ENCODE results near the gene NEDD8. TPM values are rescaled to one million over a fixed set of nuclear protein-coding genes. Genes with fewer than 3 reads are reported as not detected.
A peak's percentile ranks its signal among the peaks of the same experiment; 100 is the strongest.
"Not testable (repeated sequence)": the region's sequence is repeated elsewhere in the genome, so short reads cannot be mapped to it uniquely, and the experiment has no call there.

Gene NEDD8
- total RNA-seq, 2 experiments from 2014 or later = 187 to 217 TPM

DNA sequence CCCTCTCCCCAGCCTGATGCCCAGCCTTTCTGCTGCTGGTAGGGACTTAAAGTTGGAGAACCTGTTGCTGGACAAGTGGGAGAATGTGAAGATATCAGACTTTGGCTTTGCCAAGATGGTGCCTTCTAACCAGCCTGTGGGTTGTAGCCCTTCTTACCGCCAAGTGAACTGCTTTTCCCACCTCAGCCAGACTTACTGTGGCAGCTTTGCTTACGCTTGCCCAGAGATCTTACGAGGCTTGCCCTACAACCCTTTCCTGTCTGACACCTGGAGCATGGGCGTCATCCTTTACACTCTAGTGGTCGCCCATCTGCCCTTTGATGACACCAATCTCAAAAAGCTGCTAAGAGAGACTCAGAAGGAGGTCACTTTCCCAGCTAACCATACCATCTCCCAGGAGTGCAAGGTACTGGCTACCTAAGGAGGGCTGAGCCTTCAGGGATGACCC is 25.0 kb downstream of the NEDD8 start:
- Mint-ChIP-seq H3K36me3 (ENCODE audit: low read depth) (peaks cover 80% of the 10 kb centered on the region), H3K4me1 (peaks cover 30% of the 10 kb centered on the region), H3K27ac (peak overlapping the region; percentile 13), H3K4me3 (no peak overlapping the region), H3K9me3 (ENCODE audit: low read depth) (peaks cover 7% of the 10 kb centered on the region), H3K27me3 (no peaks in the 10 kb centered on the region)
- ChIA-PET POLR2A (no interaction called here), CTCF (interaction anchor here (0.5 to 0.8 kb wide), 5 partner anchors 9 to 102 kb away, joined by 3 read pairs; partner anchors contain the start of genes DHRS1, MDP1 and NOP9)
- DNase-seq = no peak
- intact Hi-C loops (cut with DNase I, micrococcal nuclease) = no loop called here
- no peak for ATAC-seq

GRCh38 chr14:24206260-24207103 is 25.7 kb downstream of the NEDD8 start:
- intact Hi-C loops (cut with DNase I, micrococcal nuclease) = no loop called here
- Mint-ChIP-seq H3K9me3 (ENCODE audit: low read depth) (peaks cover 11% of the 10 kb centered on the region), H3K27ac (peak overlapping the region; percentile 16), H3K36me3 (ENCODE audit: low read depth) (peaks cover 82% of the 10 kb centered on the region), H3K4me3 (no peak overlapping the region), H3K27me3 (no peaks in the 10 kb centered on the region), H3K4me1 (peaks cover 25% of the 10 kb centered on the region)
- POLR2A ChIA-PET = no interaction called here
- ATAC-seq = no peak
- CTCF ChIA-PET = interaction anchor here (0.6 to 1.3 kb wide), 5 partner anchors 9 to 93 kb away, joined by 3 read pairs; partner anchors contain the start of genes DHRS1, IPO4, MDP1 and NOP9
- DNase-seq = no peak

DNA sequence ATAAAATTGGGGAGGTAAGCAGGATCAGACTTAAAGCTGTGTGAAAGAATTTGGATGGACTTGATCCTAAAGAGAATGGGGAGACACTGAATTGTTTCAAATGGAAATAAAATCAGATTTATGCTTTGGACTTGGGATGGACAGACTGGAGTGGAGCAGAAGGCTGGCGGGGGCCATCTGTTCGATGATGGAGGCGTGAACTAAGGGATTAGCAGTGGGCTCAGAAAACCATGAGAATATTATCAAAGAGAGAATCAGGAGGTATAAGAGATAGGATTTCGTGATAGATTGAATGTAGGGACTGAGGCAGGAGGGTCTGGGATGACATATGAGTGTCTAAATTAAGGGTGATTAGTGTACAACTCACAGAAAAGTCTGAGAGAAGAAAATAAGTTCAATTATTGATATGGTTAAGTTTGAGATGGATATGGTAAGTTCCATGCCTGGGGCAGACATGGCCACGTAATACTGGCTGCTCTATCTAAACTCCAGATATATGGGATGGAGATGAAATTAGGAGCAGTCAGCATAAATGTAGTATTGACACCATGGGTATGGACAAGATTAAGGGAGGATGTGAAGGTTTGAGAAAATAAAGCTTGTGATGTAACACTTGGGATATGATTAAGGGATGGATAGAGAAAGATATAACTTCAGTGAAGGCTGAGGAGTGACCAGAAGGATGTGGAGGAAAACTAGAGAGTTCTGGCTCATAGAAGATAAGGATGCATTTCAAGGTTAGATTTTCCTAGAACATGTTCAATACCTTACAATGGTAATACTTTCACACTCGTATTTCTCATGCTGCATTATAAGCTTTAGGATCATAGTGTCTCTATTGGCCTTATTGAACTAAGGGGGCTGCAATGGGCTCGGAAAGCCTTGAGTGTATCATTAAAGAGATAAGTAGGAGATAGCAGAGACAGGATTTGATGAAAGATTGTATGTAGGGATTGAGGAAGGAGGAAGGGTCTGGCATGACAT is 27.7 kb downstream of the NEDD8 start:
- CTCF ChIA-PET = interaction anchor here (0.6 to 1.3 kb wide), 4 partner anchors 15 to 67 kb away, joined by 3 read pairs; partner anchors contain the start of genes IPO4 and RABGGTA

DNA sequence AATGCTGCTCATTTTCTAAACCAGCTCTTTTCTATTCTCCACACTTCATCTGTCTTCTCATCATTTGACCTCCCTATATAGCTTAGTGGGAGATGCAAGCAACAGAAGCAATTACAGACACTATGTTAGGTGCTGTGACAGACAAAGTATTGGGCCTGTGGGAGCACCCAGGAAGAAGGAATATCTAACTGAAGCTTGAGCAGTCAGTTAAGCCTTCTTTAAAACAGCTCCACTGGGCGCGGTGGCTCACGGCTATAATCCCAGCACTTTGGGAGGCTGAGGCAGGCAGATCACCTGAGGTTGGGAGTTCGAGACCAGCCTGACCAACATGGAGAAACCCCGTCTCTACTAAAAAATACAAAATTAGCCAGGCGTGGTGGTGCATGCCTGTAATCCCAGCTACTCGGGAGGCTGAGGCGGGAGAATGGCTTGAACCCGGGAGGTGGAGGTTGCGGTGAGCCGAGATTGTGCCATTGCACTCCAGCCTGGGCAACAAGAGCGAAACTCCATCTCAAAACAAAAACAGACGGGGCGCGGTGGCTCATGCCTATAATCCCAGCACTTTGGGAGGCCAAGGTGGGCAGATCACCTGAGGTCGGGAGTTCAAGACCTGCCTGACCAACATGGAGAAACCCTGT is 28.8 kb downstream of the NEDD8 start:
- POLR2A ChIA-PET; H3K27ac Mint-ChIP-seq; H3K27me3 Mint-ChIP-seq; DNase-seq; intact Hi-C loops (cut with DNase I, micrococcal nuclease); ATAC-seq; H3K4me3 Mint-ChIP-seq: not testable (repeated sequence)
- H3K9me3 Mint-ChIP-seq (ENCODE audit: low read depth) = peaks cover 15% of the 10 kb centered on the region
- H3K4me1 Mint-ChIP-seq = peaks cover 26% of the 10 kb centered on the region
- CTCF ChIA-PET = interaction anchor here (0.6 to 0.7 kb wide), 2 partner anchors 32 to 117 kb away, joined by 3 read pairs; no protein-coding TSS in a partner anchor
- H3K36me3 Mint-ChIP-seq (ENCODE audit: low read depth) = peaks cover 87% of the 10 kb centered on the region

More for the DNA sequence above, 27.7 kb downstream of the NEDD8 start:
- peaks cover 83% of the 10 kb centered on the region for H3K36me3 Mint-ChIP-seq (ENCODE audit: low read depth)
- no peaks in the 10 kb centered on the region for H3K27me3 Mint-ChIP-seq
- ATAC-seq (no peak), DNase-seq (no peak)
- intact Hi-C loops (cut with DNase I, micrococcal nuclease) = no loop called here
- no peak overlapping the region for H3K4me3 Mint-ChIP-seq
- no peak overlapping the region for H3K27ac Mint-ChIP-seq
- POLR2A ChIA-PET = no interaction called here
- peaks cover 14% of the 10 kb centered on the region for H3K9me3 Mint-ChIP-seq (ENCODE audit: low read depth)
- peaks cover 17% of the 10 kb centered on the region for H3K4me1 Mint-ChIP-seq

- ATAC-seq; intact Hi-C loops (cut with DNase I, micrococcal nuclease); H3K4me3 Mint-ChIP-seq; POLR2A ChIA-PET; DNase-seq; H3K27me3 Mint-ChIP-seq; H3K27ac Mint-ChIP-seq; CTCF ChIA-PET: not testable (repeated sequence)
- H3K4me1 Mint-ChIP-seq = peaks cover 29% of the 10 kb centered on the region
- peaks cover 80% of the 10 kb centered on the region for H3K36me3 Mint-ChIP-seq (ENCODE audit: low read depth)
- peaks cover 15% of the 10 kb centered on the region for H3K9me3 Mint-ChIP-seq (ENCODE audit: low read depth)
These were observed 29.6 kb downstream of the NEDD8 start for GRCh38 chr14:24202538-24202937.

DNA sequence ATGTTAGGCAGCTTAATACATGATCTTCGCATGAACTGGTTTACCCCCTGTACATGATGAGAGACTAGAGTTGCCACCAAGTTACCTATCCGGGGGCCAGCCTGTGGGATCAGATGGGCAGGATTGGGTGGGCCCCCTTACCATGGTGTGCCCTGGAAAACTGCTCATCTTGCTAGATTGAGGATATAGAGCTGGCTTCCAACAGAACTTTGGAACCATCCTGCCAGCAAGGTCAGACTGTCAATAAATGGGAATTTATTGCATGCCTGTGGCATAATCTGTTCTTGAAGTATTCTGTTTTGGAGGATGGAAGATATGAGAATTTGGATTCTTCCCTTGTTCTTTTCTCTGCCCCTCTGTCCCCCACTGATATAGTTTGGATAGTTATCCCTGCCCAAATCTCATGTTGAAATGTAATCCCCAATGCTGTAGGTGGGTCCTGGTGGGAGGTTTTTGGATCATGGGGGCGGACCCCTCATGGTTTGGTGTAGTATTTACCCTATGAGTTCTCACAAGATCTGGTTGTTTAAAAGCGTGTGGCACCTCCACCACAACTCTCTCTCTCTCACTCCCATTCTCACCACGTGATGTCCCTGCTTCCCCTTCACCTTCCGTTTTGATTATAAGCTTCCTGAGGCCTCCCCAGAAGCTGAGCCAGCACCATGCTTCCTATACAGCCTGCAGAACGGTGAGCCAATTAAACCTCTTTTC is 33.2 kb downstream of the NEDD8 start:
- intact Hi-C loops (cut with DNase I, micrococcal nuclease) = no loop called here
- H3K36me3 Mint-ChIP-seq (ENCODE audit: low read depth) = peaks cover 62% of the 10 kb centered on the region
- H3K9me3 Mint-ChIP-seq (ENCODE audit: low read depth) = peaks cover 15% of the 10 kb centered on the region
- ATAC-seq (no peak), DNase-seq (no peak)
- ChIA-PET CTCF (no interaction called here), POLR2A (no interaction called here)
- H3K4me3 Mint-ChIP-seq = no peak overlapping the region
- H3K4me1 Mint-ChIP-seq = peaks cover 40% of the 10 kb centered on the region
- H3K27me3 Mint-ChIP-seq = no peaks in the 10 kb centered on the region
- H3K27ac Mint-ChIP-seq = peak overlapping the region; percentile 58

DNA sequence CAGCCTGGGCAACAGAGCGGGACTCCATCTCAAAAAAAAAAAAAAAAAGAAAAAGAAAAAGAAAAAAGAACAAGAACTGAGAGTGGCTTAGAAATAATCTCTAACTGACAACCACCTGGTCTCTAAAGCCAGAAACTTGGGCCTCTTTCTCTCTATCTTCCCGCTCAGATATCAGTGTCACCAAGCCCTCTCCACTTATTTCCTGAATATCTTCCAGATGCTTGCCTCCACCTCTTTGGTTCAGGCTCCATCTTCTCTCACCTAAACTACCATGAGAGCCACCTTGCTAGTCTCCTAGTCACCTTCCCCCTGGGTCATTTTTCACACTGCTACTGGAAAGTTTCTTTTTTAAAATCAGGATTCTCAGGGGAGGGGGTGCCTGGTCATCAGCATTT is 35.1 kb downstream of the NEDD8 start:
- intact Hi-C loops (cut with DNase I, micrococcal nuclease) = no loop called here
- ChIA-PET CTCF (interaction anchor here (0.6 to 2.8 kb wide), 3 partner anchors 9 to 111 kb away, joined by 3 to 13 read pairs (median 3); partner anchors contain the start of gene CIDEB), POLR2A (interaction anchor here (0.7 kb wide), 2 partner anchors 8 to 45 kb away, joined by 3 to 5 read pairs; partner anchors contain the start of genes IPO4 and TINF2)
- ATAC-seq = no peak
- peak overlapping the region; percentile 84 for H3K27ac Mint-ChIP-seq
- no peaks in the 10 kb centered on the region for H3K27me3 Mint-ChIP-seq
- peaks cover 54% of the 10 kb centered on the region for H3K36me3 Mint-ChIP-seq (ENCODE audit: low read depth)
- H3K4me1 Mint-ChIP-seq = peaks cover 50% of the 10 kb centered on the region
- H3K9me3 Mint-ChIP-seq (ENCODE audit: low read depth) = peaks cover 7% of the 10 kb centered on the region
- peak overlapping the region; percentile 90 for H3K4me3 Mint-ChIP-seq
- DNase-seq = no peak

- peak; percentile 3 for ATAC-seq
- ChIA-PET POLR2A (interaction anchor here (0.7 to 2.5 kb wide), 9 partner anchors 8 to 81 kb away, joined by 3 to 13 read pairs (median 6); partner anchors contain the start of genes CHMP4A, DCAF11, EMC9 and IPO4), CTCF (interaction anchor here (0.6 to 2.8 kb wide), 14 partner anchors 15 to 241 kb away, joined by 3 to 13 read pairs (median 4); partner anchors contain the start of genes CHMP4A, CIDEB, IRF9 and MDP1)
- DNase-seq = peak; percentile 26
- H3K27ac Mint-ChIP-seq = peak overlapping the region; percentile 93
- H3K27me3 Mint-ChIP-seq = no peaks in the 10 kb centered on the region
- H3K36me3 Mint-ChIP-seq (ENCODE audit: low read depth) = peaks cover 54% of the 10 kb centered on the region
- intact Hi-C loops (cut with DNase I, micrococcal nuclease) = no loop called here
- H3K4me1 Mint-ChIP-seq = peaks cover 52% of the 10 kb centered on the region
- peaks cover 3% of the 10 kb centered on the region for H3K9me3 Mint-ChIP-seq (ENCODE audit: low read depth)
- H3K4me3 Mint-ChIP-seq = peak overlapping the region; percentile 90
These were observed 35.8 kb downstream of the NEDD8 start for GRCh38 chr14:24196071-24197055.

Measured in activated CD4-positive, alpha-beta T cell treated with anti-CD3 and anti-CD28 coated beads for 36 hours (primary cell).